Measurements from ENCODE around the gene KIF22.
"Not testable (repeated sequence)": the region's sequence is repeated elsewhere in the genome, so short reads cannot be mapped to it uniquely, and the experiment has no call there.

Gene KIF22

GRCh38 chr16:29790183-29790948 is at the start of gene KIF22:
TSS of gene KIF22 (plus strand) at chr16:29790751. CDS start at chr16:29790760, 9 bp downstream.
- DNase-seq: peak; percentile 100

DNA sequence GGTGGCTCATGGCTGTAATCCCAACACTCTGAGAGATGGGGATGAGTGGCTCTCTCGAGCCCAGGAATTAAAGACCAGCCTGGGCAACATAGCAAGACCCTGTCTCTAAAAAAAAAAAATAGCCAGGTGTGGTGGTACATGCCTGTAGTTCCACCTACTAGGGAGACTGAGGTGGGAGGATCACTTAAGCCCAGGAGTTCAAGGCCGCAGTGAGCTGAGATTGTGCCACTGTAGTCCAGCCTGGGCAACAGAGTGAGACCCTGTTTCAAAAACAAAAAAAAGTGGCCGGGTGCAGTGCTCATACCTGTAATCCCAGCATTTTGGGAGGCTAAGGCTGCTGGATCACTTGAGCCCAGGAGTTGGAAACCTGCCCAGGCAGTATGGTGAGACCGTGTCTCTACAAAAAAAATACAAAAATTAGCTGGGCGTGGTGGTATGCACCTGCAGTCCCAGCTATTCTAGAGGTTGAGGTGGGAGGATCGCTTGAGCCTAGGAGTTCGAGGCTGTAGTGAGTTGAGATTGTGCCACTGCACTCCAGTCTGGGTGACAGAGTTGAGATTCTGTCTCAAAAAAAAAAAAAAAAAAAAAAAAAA is 47.8 kb upstream of the KIF22 start:
- no peak for DNase-seq

DNA sequence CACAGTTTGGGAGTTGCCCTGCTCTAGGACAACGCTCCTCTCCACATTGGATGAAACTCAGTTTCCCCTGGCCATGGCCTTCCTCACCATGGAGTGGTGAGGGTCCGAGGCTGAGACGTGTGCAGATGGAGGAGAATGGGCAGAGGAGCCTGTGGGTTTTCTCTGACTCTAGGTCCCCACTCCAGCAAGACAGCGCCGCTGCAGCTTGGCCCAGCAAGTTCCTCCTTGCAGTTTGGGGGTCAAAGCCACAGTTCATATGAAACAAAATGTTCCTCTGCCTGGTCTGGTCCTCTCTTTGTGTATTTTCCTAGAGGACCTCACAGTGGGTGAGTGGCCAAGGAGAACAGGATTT is 47.1 kb upstream of the KIF22 start:
- no peak for DNase-seq

DNA sequence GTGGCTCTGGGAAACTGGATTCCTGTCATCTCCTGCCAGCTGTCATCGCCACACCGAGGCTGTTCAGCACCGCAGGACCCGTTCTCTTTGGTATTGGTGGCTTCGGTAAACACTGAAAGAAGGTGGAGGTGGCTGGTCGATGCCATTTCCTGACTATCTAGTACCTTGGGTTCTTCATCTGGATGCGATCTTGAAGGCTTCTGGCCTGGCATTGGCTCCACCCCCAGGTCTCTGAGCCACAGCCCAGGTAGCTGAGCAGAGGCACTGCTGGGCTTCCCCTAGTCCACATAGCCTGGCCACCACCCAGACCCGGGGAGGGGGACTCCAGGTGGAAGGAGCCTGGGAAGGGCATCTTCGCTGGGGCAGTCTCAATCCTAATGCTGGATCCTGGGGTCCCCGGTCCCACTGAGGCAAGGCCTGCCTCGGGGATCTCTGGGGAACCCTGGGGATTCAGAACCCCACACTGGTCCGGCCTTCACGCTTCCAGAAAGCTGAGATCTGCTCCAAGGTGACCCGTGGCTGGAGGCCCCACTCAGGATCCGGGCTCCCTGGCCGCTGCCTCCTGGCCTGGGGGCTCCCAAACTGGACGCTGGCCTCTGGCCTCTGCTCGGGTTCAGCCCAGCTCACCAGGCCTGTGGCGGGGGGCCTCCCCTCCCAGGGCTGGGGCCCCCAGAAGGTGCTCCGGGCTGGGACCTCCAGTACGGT is 46.6 kb upstream of the KIF22 start:
- peak; percentile 41 to 54 for DNase-seq

- DNase-seq: peak; percentile 17 to 30
Measured at GRCh38 chr16:29744541-29745101, 45.9 kb upstream of the KIF22 start.

DNA sequence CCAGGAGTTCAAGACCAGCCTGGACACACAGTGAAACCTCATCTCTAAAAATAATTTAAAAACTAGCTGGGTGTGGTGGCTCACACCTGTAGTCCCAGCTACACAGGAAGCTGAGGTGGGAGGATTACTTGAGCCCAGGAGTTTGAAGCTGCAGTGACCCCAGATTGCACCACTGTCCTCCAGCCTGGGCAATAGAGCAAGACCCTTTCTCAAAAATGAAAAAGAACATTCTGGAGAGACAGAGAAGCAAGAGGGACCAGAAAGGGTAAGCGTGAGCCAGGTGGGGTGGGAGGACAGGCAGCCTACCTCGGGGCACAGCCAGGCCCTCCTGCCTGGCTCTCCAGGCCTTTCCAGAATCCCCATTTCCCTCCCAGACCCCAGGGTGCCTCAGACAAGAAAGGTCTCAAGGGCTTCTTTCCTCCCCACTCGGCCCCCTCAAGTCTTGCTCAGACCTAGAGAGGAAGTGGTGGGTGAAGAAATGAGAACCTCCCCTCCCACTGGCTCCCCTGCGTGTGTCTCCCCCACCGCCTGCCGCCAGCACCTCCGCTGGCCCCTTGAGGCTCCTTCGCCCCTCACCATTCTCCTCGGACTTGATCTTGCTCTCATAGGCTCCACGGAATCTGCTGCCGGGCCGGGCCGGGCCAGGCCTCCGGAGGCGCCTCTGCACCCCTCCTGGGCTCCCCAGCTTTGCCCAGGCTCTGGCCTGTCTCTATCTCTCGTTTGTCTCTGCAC is 45.3 kb upstream of the KIF22 start:
- DNase-seq: peak; percentile 58 to 60

- peak; percentile 83 to 84 for DNase-seq
Measured at GRCh38 chr16:29745853-29746345, 44.7 kb upstream of the KIF22 start, which contains the start of gene C16orf54. TSS of gene C16orf54 (minus strand) at chr16:29745990. CDS start at chr16:29744951, 1,039 bp downstream.

DNA sequence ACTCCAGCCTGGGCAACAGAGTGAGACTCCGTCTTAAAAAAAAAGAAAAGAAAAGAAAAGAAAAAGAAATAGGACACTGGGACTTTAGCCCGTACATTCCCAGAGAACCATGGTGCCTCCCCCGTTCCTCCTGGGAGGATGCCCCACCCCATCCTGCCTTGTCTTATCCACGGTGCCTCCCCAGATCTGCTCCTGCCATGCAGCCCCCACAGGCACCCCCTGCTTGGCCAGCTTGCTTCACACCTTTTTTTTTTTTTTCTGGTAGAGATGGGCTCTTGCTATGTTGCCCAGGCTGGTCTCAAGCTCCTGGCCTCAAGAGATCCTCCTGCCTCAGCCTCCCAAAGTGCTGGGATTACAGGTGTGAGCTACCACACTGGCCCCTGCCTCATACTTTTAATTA is 44.0 kb upstream of the KIF22 start:
- DNase-seq: not testable (repeated sequence)

DNA sequence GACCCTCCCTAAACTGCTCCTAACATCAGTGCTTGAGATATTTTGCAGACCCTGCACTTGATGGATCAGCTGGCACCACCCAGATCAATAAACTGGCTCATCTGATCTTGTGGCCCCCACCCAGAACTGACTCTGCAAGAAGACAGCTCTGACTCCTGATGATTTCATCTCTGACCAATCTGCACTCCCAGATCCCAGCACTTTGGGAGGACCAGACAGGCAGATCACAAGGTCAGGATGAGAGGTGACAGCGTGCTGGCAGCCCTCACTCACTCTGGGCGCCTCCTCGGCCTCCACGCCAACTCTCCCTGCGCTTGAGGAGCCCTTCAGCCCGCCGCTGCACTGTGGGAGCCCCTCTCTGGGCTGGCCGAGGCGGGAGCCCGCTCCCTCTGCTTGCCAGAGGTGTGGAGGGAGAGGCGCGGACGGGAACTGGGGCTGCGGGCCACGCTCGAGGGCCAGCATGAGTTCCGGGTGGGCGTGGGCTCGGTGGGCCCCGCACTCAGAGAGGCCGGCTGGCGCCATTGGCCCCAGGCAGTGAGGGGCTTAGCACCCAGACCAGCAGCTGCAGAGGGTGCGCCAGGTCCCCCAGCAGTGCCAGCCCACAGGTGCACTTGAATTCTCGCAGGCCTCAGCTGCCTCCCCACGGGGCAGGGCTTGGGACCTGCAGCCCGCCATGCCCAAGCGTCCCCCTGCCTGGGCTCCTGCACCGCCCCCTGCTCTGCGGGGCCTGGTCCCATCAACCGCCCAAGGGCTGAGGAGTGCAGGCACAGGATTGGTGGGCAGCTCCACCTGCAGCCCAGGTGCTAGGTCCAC is 42.4 kb upstream of the KIF22 start:
- DNase-seq: no peak

GRCh38 chr16:29748760-29749149 is 41.8 kb upstream of the KIF22 start:
- DNase-seq: not testable (repeated sequence)

- DNase-seq: no peak
Measured at GRCh38 chr16:29753516-29753915, 37.0 kb upstream of the KIF22 start.

GRCh38 chr16:29756654-29757053 is 33.9 kb upstream of the KIF22 start:
- no peak for DNase-seq

GRCh38 chr16:29757086-29757485 is 33.5 kb upstream of the KIF22 start:
- not testable (repeated sequence) for DNase-seq

GRCh38 chr16:29757950-29758466 is 32.5 kb upstream of the KIF22 start:
- no peak for DNase-seq

- no peak for DNase-seq
Measured at GRCh38 chr16:29760567-29761279, 29.8 kb upstream of the KIF22 start.

- not testable (repeated sequence) for DNase-seq
Measured at GRCh38 chr16:29761280-29761651, 29.3 kb upstream of the KIF22 start.

DNA sequence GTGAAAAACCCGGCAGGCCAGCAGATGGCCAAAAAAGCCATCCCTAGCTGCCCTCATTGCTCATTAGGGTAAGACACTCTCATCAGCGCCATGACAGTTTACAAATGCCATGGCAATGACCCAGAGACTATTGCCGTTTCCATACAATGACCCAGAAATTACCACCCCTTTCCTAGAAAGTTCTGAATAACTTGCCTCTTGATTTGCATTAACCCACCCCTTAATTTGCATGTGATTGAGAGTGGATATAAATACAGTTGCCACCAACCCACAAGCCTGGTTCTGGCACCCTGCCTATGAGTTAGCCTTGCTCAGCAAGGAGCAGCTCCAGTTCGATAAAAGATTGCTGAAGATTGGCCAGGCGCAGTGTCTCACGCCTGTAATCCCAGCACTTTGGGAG is 28.7 kb upstream of the KIF22 start:
- DNase-seq: no peak

DNA sequence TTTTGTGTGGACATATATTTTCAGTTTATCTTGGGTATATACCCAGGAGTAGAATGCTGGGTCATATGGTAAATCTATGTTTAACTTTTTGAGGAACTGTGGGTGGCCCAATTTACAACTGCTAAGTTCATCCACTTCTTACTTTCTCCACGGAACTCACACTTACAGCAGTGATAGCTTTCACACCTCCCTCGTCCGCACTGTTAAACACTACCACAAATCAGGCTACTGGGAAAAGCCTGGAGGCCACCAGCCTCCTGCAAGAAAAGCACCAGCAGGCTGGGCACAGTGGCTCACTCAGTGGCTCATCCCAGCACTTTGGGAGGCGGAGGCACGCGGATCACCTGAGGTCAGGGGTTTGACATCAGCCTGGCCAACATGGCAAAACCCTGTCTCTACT is 27.2 kb upstream of the KIF22 start:
- DNase-seq: no peak

GRCh38 chr16:29765167-29766032 is 25.2 kb upstream of the KIF22 start:
- no peak for DNase-seq

GRCh38 chr16:29766571-29766970 is 24.0 kb upstream of the KIF22 start:
- DNase-seq: no peak

Data from stimulated activated CD4-positive, alpha-beta T cell treated with anti-CD3 and anti-CD28 coated beads, Interleukin-2, amount 100 ng/mL, for 24 hours (primary cell).